ENCODE measurements around the gene TBC1D5. TPM values are rescaled to one million over a fixed set of nuclear protein-coding genes. Genes with fewer than 3 reads are reported as not detected.
A peak's percentile ranks its signal among the peaks of the same experiment; 100 is the strongest.
"Not testable (repeated sequence)": the region's sequence is repeated elsewhere in the genome, so short reads cannot be mapped to it uniquely, and the experiment has no call there.

TBC1D5 gene
- total and polyA plus RNA-seq, 4 donors = 34.6 to 135 (median 69.1) TPM

GRCh38 chr3:17401912-17402311 is 340.5 kb downstream of the TBC1D5 start:
- WGBS (ENCODE audit: insufficient coverage) = no CpG with 5 or more reads among the region's 1 CpG
- DNase-seq (ENCODE audit: low read depth in 4 of 6, low spot score in 6 of 6) = no peak
- Histone ChIP-seq H3K9me3 (ENCODE audit: control insufficient read depth, insufficient read depth, low read length) (no peaks in the 10 kb centered on the region), H3K27ac (ENCODE audit: low read depth, low read length) (no peak overlapping the region), H3K27me3 (ENCODE audit: control insufficient read depth, insufficient read depth, low read length) (no peaks in the 10 kb centered on the region), H3K4me3 (ENCODE audit: low read depth, low read length) (no peak overlapping the region), H3K36me3 (ENCODE audit: control insufficient read depth, insufficient read depth, low read length) (no peaks in the 10 kb centered on the region), H3K4me1 (ENCODE audit: control insufficient read depth, insufficient read depth, low read length) (no peaks in the 10 kb centered on the region)

GRCh38 chr3:17399586-17399985 is 342.8 kb downstream of the TBC1D5 start:
- H3K4me1 ChIP-seq (ENCODE audit: control insufficient read depth, insufficient read depth, low read length) = no peaks in the 10 kb centered on the region
- no peak overlapping the region for H3K4me3 ChIP-seq (ENCODE audit: low read depth, low read length)
- H3K9me3 ChIP-seq (ENCODE audit: control insufficient read depth, insufficient read depth, low read length) = no peaks in the 10 kb centered on the region
- H3K36me3 ChIP-seq (ENCODE audit: control insufficient read depth, insufficient read depth, low read length) = no peaks in the 10 kb centered on the region
- no peak for DNase-seq (ENCODE audit: low read depth in 4 of 6, low spot score in 6 of 6)
- no peaks in the 10 kb centered on the region for H3K27me3 ChIP-seq (ENCODE audit: control insufficient read depth, insufficient read depth, low read length)
- no peak overlapping the region for H3K27ac ChIP-seq (ENCODE audit: low read depth, low read length)
- 68% methylated on average over 1 of the region's 1 CpG for WGBS (ENCODE audit: insufficient coverage)

- H3K27me3 ChIP-seq (ENCODE audit: control insufficient read depth, insufficient read depth, low read length) = no peaks in the 10 kb centered on the region
- H3K9me3 ChIP-seq (ENCODE audit: control insufficient read depth, insufficient read depth, low read length) = no peaks in the 10 kb centered on the region
- WGBS (ENCODE audit: insufficient coverage) = 86% methylated on average over 1 of the region's 2 CpGs
- no peaks in the 10 kb centered on the region for H3K36me3 ChIP-seq (ENCODE audit: control insufficient read depth, insufficient read depth, low read length)
- no peaks in the 10 kb centered on the region for H3K4me1 ChIP-seq (ENCODE audit: control insufficient read depth, insufficient read depth, low read length)
- H3K27ac ChIP-seq (ENCODE audit: low read depth, low read length) = no peak overlapping the region
- no peak for DNase-seq (ENCODE audit: low read depth in 4 of 6, low spot score in 6 of 6)
- H3K4me3 ChIP-seq (ENCODE audit: low read depth, low read length) = no peak overlapping the region
These were observed 343.4 kb downstream of the TBC1D5 start for GRCh38 chr3:17398959-17399551.

- DNase-seq (ENCODE audit: low read depth in 4 of 6, low spot score in 6 of 6) = peak in 1 of 6 donors; percentile 66
- Histone ChIP-seq H3K36me3 (ENCODE audit: control insufficient read depth, insufficient read depth, low read length) (no peaks in the 10 kb centered on the region), H3K4me3 (ENCODE audit: low read depth, low read length) (no peak overlapping the region), H3K4me1 (ENCODE audit: control insufficient read depth, insufficient read depth, low read length) (no peaks in the 10 kb centered on the region), H3K27me3 (ENCODE audit: control insufficient read depth, insufficient read depth, low read length) (no peaks in the 10 kb centered on the region), H3K27ac (ENCODE audit: low read depth, low read length) (no peak overlapping the region), H3K9me3 (ENCODE audit: control insufficient read depth, insufficient read depth, low read length) (no peaks in the 10 kb centered on the region)
- 83% methylated on average over 1 of the region's 6 CpGs for WGBS (ENCODE audit: insufficient coverage)
These were observed 346.4 kb downstream of the TBC1D5 start for GRCh38 chr3:17396036-17396435.

- H3K27me3 ChIP-seq (ENCODE audit: control insufficient read depth, insufficient read depth, low read length) = no peaks in the 10 kb centered on the region
- DNase-seq (ENCODE audit: low read depth in 4 of 6, low spot score in 6 of 6) = no peak
- H3K9me3 ChIP-seq (ENCODE audit: control insufficient read depth, insufficient read depth, low read length) = no peaks in the 10 kb centered on the region
- H3K4me1 ChIP-seq (ENCODE audit: control insufficient read depth, insufficient read depth, low read length) = no peaks in the 10 kb centered on the region
- no CpG with 5 or more reads among the region's 5 CpGs for WGBS (ENCODE audit: insufficient coverage)
- no peak overlapping the region for H3K27ac ChIP-seq (ENCODE audit: low read depth, low read length)
- H3K4me3 ChIP-seq (ENCODE audit: low read depth, low read length) = no peak overlapping the region
- no peaks in the 10 kb centered on the region for H3K36me3 ChIP-seq (ENCODE audit: control insufficient read depth, insufficient read depth, low read length)
These were observed 347.8 kb downstream of the TBC1D5 start for GRCh38 chr3:17394541-17395155.

GRCh38 chr3:17392516-17392915 is 349.9 kb downstream of the TBC1D5 start:
- not testable (repeated sequence) for H3K27me3 ChIP-seq (ENCODE audit: control insufficient read depth, insufficient read depth, low read length); H3K27ac ChIP-seq (ENCODE audit: low read depth, low read length); H3K9me3 ChIP-seq (ENCODE audit: control insufficient read depth, insufficient read depth, low read length); DNase-seq (ENCODE audit: low read depth in 4 of 6, low spot score in 6 of 6); H3K4me3 ChIP-seq (ENCODE audit: low read depth, low read length); H3K4me1 ChIP-seq (ENCODE audit: control insufficient read depth, insufficient read depth, low read length); H3K36me3 ChIP-seq (ENCODE audit: control insufficient read depth, insufficient read depth, low read length)
- WGBS (ENCODE audit: insufficient coverage) = no CpG with 5 or more reads among the region's 5 CpGs

- no CpG with 5 or more reads among the region's 3 CpGs for WGBS (ENCODE audit: insufficient coverage)
- Histone ChIP-seq H3K9me3 (ENCODE audit: control insufficient read depth, insufficient read depth, low read length) (no peaks in the 10 kb centered on the region), H3K27me3 (ENCODE audit: control insufficient read depth, insufficient read depth, low read length) (no peaks in the 10 kb centered on the region), H3K4me3 (ENCODE audit: low read depth, low read length) (no peak overlapping the region), H3K27ac (ENCODE audit: low read depth, low read length) (no peak overlapping the region), H3K36me3 (ENCODE audit: control insufficient read depth, insufficient read depth, low read length) (no peaks in the 10 kb centered on the region), H3K4me1 (ENCODE audit: control insufficient read depth, insufficient read depth, low read length) (no peaks in the 10 kb centered on the region)
- DNase-seq (ENCODE audit: low read depth in 4 of 6, low spot score in 6 of 6) = no peak
These were observed 351.6 kb downstream of the TBC1D5 start for GRCh38 chr3:17390785-17391184.

- Histone ChIP-seq H3K27ac (ENCODE audit: low read depth, low read length) (no peak overlapping the region), H3K9me3 (ENCODE audit: control insufficient read depth, insufficient read depth, low read length) (no peaks in the 10 kb centered on the region), H3K4me3 (ENCODE audit: low read depth, low read length) (no peak overlapping the region), H3K36me3 (ENCODE audit: control insufficient read depth, insufficient read depth, low read length) (no peaks in the 10 kb centered on the region), H3K27me3 (ENCODE audit: control insufficient read depth, insufficient read depth, low read length) (no peaks in the 10 kb centered on the region), H3K4me1 (ENCODE audit: control insufficient read depth, insufficient read depth, low read length) (no peaks in the 10 kb centered on the region)
- DNase-seq (ENCODE audit: low read depth in 4 of 6, low spot score in 6 of 6) = no peak
- WGBS (ENCODE audit: insufficient coverage) = no CpG with 5 or more reads among the region's 1 CpG
These were observed 355.3 kb downstream of the TBC1D5 start for GRCh38 chr3:17387108-17387507.

- WGBS (ENCODE audit: insufficient coverage) = 74% methylated on average over 7 of the region's 8 CpGs
- no peak for DNase-seq (ENCODE audit: low read depth in 4 of 6, low spot score in 6 of 6)
- Histone ChIP-seq H3K9me3 (ENCODE audit: control insufficient read depth, insufficient read depth, low read length) (no peaks in the 10 kb centered on the region), H3K27me3 (ENCODE audit: control insufficient read depth, insufficient read depth, low read length) (no peaks in the 10 kb centered on the region), H3K36me3 (ENCODE audit: control insufficient read depth, insufficient read depth, low read length) (no peaks in the 10 kb centered on the region), H3K4me3 (ENCODE audit: low read depth, low read length) (no peak overlapping the region), H3K27ac (ENCODE audit: low read depth, low read length) (no peak overlapping the region), H3K4me1 (ENCODE audit: control insufficient read depth, insufficient read depth, low read length) (no peaks in the 10 kb centered on the region)
These were observed 356.0 kb downstream of the TBC1D5 start for GRCh38 chr3:17386432-17386831.

- no peaks in the 10 kb centered on the region for H3K4me1 ChIP-seq (ENCODE audit: control insufficient read depth, insufficient read depth, low read length)
- H3K36me3 ChIP-seq (ENCODE audit: control insufficient read depth, insufficient read depth, low read length) = no peaks in the 10 kb centered on the region
- no peak for DNase-seq (ENCODE audit: low read depth in 4 of 6, low spot score in 6 of 6)
- no peaks in the 10 kb centered on the region for H3K27me3 ChIP-seq (ENCODE audit: control insufficient read depth, insufficient read depth, low read length)
- no peak overlapping the region for H3K4me3 ChIP-seq (ENCODE audit: low read depth, low read length)
- WGBS (ENCODE audit: insufficient coverage) = 78% methylated on average over 1 of the region's 3 CpGs
- no peak overlapping the region for H3K27ac ChIP-seq (ENCODE audit: low read depth, low read length)
- H3K9me3 ChIP-seq (ENCODE audit: control insufficient read depth, insufficient read depth, low read length) = no peaks in the 10 kb centered on the region
These were observed 357.7 kb downstream of the TBC1D5 start for GRCh38 chr3:17384567-17385296.

All from spinal cord (tissue), 10 donors.